ENCODE data around the gene EAF2. TPM values are rescaled to one million over a fixed set of nuclear protein-coding genes. Genes with fewer than 3 reads are reported as not detected.

EAF2 gene
- polyA plus RNA-seq, 6 donors from 2014 or later: 431 to 811 (median 611) TPM

DNA sequence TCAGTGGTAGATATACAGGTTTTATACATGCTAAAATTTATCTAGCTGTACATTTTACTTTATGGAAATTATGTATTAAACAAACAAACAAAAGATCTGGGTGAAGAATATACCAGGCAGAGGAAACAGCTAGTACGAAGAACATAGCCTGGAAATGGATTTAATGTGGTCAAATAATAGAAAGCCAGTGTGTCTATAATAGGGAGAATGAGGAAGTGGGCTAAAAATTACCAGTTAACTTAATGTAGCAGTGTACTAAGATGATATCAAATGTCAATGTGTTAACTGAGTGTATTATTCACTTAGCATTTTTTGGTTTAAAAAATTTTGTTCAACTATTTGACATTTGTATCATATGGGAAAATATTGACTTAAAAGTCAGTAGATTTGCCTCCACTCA is 36.4 kb downstream of the EAF2 start:
- H3K4me1 Mint-ChIP-seq: peaks cover 43 to 64% (median 49%) of the 10 kb centered on the region in 3 donors
- no peak for DNase-seq
- H3K36me3 Mint-ChIP-seq: peaks cover 14 to 16% of the 10 kb centered on the region in 2 donors
- peak; percentile 77 to 82 for ATAC-seq (ENCODE audit: low read depth in 2 of 2)
- H3K9me3 Mint-ChIP-seq: no peaks in the 10 kb centered on the region
- H3K4me3 Mint-ChIP-seq: peak overlapping the region in 1 of 8 donors; percentile 1
- H3K27me3 Mint-ChIP-seq: no peaks in the 10 kb centered on the region
- H3K27ac Mint-ChIP-seq: peak overlapping the region in 3 of 6 donors; percentile 13 to 49 (median 48)

DNA sequence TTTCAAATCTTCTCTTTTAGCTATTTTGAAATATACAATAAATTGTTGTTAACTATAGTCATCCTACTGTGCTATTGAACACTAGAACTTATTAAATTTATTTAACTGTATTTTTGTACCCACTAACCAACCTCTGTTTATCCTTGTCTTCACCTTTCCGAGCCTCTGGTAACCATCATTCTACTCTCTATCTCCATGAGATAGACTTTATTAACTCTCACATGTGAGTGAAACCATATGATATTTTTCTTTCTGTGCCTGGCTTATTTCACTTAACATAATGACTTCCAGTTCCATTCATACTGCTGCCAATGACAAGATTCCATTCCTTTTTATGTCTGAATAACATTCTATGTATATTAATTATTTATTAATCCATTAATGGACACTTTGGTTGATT is 43.4 kb downstream of the EAF2 start:
- DNase-seq: no peak
- peak overlapping the region in 2 of 6 donors; percentile 18 to 77 for H3K27ac Mint-ChIP-seq
- no peaks in the 10 kb centered on the region for H3K9me3 Mint-ChIP-seq
- peaks cover 18 to 19% of the 10 kb centered on the region in 2 donors for H3K36me3 Mint-ChIP-seq
- peaks cover 23 to 39% (median 26%) of the 10 kb centered on the region in 3 donors for H3K4me1 Mint-ChIP-seq
- no peak for ATAC-seq (ENCODE audit: low read depth in 2 of 2)
- H3K4me3 Mint-ChIP-seq: peak overlapping the region in 1 of 8 donors; percentile 11
- H3K27me3 Mint-ChIP-seq: no peaks in the 10 kb centered on the region

DNA sequence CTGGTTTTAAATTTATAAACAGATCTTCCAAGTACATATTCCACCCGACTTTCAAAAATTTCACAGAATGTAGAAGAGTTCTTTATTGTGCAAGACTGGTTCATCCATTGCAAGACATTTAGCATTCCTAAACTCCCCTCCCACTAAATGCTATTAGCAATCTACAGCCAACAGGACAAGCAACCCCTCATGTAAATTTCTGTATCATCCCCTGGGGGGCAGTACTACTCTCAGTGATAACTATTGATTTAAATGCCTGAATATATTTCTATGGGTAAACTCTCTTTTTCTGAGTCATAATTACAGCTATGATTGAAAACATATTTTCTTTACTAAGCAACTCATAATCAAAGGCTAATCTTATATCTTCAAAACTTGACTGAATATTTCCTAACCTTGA is 48.5 kb downstream of the EAF2 start:
- no peak overlapping the region for H3K4me3 Mint-ChIP-seq
- no peaks in the 10 kb centered on the region for H3K9me3 Mint-ChIP-seq
- H3K27ac Mint-ChIP-seq: peak overlapping the region in 3 of 6 donors; percentile 1 to 75 (median 32)
- ATAC-seq (ENCODE audit: low read depth in 2 of 2) (no peak), DNase-seq (peak; percentile 3)
- peaks cover 22 to 33% (median 24%) of the 10 kb centered on the region in 3 donors for H3K4me1 Mint-ChIP-seq
- no peaks in the 10 kb centered on the region for H3K27me3 Mint-ChIP-seq
- H3K36me3 Mint-ChIP-seq: peaks cover 27 to 28% of the 10 kb centered on the region in 2 donors

DNA sequence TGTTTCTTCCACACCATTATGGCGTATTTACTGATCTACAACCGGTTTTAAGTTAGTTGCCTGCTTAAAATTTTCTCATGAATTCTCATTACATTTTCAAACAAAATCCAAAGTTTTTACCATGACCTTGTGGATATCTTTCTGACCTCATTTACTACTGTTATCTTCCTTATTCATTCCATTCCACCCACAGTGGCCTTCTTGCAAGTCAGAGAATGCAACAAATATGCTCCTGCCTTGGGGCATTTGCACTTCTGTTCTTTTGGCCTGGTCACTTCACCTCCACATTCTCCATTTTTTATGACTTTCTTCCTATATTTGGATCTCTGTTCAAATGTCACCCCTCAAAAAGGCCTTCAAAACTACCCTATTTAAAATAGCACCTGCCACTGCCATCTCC is 50.4 kb downstream of the EAF2 start:
- no peak for DNase-seq
- Mint-ChIP-seq H3K27ac (peak overlapping the region in 5 of 6 donors; percentile 31 to 49 (median 40)), H3K27me3 (no peaks in the 10 kb centered on the region), H3K9me3 (no peaks in the 10 kb centered on the region), H3K4me3 (no peak overlapping the region), H3K36me3 (peaks cover 17 to 20% of the 10 kb centered on the region in 2 donors), H3K4me1 (peaks cover 9 to 18% (median 13%) of the 10 kb centered on the region in 3 donors)
- ATAC-seq (ENCODE audit: low read depth in 2 of 2): no peak

DNA sequence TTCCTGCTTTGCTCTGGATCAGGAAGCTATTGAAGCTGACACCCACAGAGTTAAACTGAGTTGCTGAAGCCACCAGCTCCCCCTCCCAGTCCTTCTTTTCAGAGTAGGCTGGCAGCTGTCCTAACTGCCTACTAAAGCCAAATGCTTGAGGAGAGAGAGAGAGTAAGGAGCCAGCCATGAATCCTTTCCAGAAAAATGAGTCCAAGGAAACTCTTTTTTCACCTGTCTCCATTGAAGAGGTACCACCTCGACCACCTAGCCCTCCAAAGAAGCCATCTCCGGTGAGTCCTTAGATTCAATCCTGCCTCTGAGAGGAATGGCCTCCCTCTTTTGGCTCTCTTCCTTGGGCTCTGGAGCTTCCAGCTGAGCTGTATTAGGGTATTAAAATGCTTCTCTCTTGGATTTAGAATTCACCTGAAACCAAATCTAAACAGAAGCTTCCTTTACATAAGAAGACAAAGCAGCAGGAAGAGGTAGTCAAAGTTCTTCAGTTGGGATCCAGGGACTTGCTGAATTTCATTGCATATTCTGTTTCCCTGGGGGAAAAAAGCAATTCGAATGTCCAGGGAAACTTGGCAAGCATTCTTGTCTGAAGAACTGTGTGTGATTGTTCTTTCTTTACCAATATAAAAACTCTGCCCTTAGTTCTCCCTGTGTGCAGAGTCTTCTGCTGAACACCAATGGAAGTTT is 59.4 kb downstream of the EAF2 start, which contains the start of gene SLC15A2:
Gene SLC15A2 (plus strand): TSS at position 101 of the 690 bp plus-strand sequence. CDS start 76 bp downstream, at position 177.
- no peak for DNase-seq
- Mint-ChIP-seq H3K36me3 (peaks cover 23 to 24% of the 10 kb centered on the region in 2 donors), H3K27ac (peak within 1 kb of the TSS in 5 of 6 donors; percentile 8 to 91 (median 57))

DNA sequence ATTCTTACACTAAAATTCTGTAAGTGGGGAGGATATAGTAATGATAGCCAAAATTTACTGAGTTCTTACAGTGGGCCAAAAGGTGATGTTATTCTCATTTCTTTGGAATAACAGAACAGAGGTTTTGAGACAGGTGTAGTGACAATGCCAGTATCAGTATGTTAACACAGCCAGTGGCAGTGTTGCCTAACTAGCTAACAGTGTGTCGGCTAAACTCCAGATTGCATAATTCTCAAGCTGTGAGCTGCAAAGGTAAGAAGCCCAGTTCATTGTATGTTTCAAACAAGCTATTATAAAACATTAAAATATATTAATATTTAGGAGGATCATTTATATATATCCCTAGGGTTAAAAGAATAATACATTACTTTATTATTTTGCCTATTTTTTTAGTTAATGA is 60.1 kb downstream of the EAF2 start:
- Mint-ChIP-seq H3K9me3 (no peaks in the 10 kb centered on the region), H3K4me3 (no peak overlapping the region), H3K27ac (peak overlapping the region in 1 of 6 donors; percentile 9), H3K27me3 (no peaks in the 10 kb centered on the region), H3K36me3 (peaks cover 25 to 31% of the 10 kb centered on the region in 2 donors), H3K4me1 (peaks cover 0 to 14% (median 0%) of the 10 kb centered on the region in 3 donors)
- ATAC-seq (ENCODE audit: low read depth in 2 of 2) (no peak), DNase-seq (no peak)

More for the DNA sequence above, 59.4 kb downstream of the EAF2 start, which contains the start of gene SLC15A2:
- no peak within 1 kb of the TSS for H3K4me3 Mint-ChIP-seq
- no peaks in the 10 kb centered on the region for H3K27me3 Mint-ChIP-seq
- ATAC-seq (ENCODE audit: low read depth in 2 of 2): no peak
- peaks cover 0 to 14% (median 0%) of the 10 kb centered on the region in 3 donors for H3K4me1 Mint-ChIP-seq
- no peaks in the 10 kb centered on the region for H3K9me3 Mint-ChIP-seq

DNA sequence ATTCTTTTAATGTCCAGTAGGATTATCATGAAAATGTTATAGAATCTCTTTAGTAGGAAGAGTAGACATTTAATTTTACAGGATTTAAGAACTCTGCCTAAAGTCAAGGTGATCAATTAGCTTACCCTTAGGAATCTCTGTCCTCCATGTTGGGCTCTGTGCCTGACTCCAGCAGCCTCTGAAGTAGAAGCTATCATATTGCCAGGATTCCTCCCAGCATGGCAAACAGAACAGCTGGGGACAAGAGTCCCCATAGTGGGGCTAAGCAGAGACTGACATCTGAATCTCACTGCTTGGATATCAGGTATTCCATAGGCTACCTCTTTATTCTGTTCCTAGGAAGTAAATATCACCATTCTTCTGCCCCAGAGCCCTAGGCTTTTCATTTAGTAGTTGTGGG is 60.7 kb downstream of the EAF2 start:
- ATAC-seq (ENCODE audit: low read depth in 2 of 2) (no peak), DNase-seq (no peak)
- peaks cover 31 to 37% of the 10 kb centered on the region in 2 donors for H3K36me3 Mint-ChIP-seq
- H3K27ac Mint-ChIP-seq: peak overlapping the region in 2 of 6 donors; percentile 22 to 39
- peaks cover 0 to 14% (median 0%) of the 10 kb centered on the region in 3 donors for H3K4me1 Mint-ChIP-seq
- no peaks in the 10 kb centered on the region for H3K27me3 Mint-ChIP-seq
- H3K9me3 Mint-ChIP-seq: no peaks in the 10 kb centered on the region
- no peak overlapping the region for H3K4me3 Mint-ChIP-seq

DNA sequence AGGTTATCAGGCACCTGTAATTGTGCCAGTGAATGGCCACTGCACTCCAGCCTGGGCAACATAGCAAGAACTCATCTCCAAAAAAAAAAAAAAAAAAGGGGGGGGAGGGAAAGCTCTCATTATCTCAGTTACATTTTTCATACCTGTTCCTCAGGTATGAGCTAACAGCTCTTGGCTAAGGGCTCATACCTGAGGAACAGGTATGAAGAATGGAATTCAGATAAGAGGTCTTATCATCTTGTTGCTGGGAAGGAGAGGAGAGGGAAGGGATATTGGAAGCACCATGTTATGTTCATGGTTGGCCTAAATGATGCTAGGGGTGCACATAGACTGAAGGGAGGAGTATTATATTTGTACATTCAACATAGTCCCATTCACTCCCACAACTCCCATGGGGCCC is 61.8 kb downstream of the EAF2 start:
- H3K9me3 Mint-ChIP-seq: peaks cover 0 to 3% (median 0%) of the 10 kb centered on the region in 7 donors

DNA sequence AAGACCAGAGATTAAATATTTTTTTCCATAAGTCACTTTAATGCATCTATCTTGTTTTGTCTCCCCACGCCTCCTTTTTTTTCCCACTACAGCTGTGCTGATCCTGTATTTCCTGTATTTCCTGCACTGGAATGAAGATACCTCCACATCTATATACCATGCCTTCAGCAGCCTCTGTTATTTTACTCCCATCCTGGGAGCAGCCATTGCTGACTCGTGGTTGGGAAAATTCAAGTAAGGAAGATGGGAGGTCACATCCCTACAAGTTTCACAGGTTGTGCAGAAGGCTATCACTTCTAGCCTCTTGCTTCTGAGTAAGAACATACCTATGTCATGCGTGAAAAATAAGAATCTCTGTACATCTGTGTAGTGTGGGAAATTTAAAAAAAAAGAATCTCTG is 62.3 kb downstream of the EAF2 start:
- ATAC-seq (ENCODE audit: low read depth in 2 of 2): no peak
- Mint-ChIP-seq H3K36me3 (peaks cover 38 to 49% of the 10 kb centered on the region in 2 donors), H3K27me3 (no peaks in the 10 kb centered on the region), H3K27ac (peak overlapping the region in 2 of 6 donors; percentile 53 to 73), H3K4me1 (peaks cover 0 to 10% (median 0%) of the 10 kb centered on the region in 3 donors), H3K9me3 (peaks cover 0 to 5% (median 0%) of the 10 kb centered on the region in 7 donors), H3K4me3 (no peak overlapping the region)
- no peak for DNase-seq

More for the DNA sequence above, 61.8 kb downstream of the EAF2 start:
- DNase-seq: no peak
- no peak for ATAC-seq (ENCODE audit: low read depth in 2 of 2)
- Mint-ChIP-seq H3K4me3 (no peak overlapping the region), H3K4me1 (peaks cover 0 to 14% (median 0%) of the 10 kb centered on the region in 3 donors), H3K27me3 (no peaks in the 10 kb centered on the region), H3K36me3 (peaks cover 36 to 44% of the 10 kb centered on the region in 2 donors), H3K27ac (peak overlapping the region in 3 of 6 donors; percentile 53 to 73 (median 67))

DNA sequence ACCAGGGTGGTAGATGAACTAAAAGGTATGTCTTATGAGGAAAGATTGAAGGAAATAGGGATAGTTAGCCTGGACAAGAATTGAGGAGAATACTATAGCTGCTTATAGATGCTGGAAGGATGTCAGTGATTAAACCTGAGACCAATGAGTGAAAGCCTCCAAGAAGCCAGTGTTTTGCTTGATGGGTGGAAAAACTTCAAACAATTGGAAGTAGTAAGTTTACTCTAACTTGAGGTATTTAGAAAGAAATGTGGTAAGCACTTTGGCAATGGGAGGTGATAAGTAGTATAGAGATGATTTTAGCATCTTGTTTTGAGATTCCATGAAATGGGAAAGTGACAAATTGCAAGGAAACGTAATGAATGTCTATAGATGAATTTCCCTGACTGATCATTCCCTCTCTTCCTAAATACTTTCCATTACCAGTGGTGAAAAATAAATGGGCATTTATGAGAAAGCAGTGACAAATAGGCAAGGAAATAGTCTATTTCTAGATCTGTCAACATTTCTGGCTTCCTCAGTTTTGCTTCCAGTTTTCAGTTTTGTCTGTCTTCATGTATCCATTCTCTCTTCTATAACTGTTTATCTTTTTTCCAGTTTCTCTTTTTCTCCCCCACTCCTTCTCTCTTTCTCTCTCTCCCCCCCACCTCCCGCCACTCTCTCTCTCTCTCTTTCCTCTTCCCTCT is 78.4 kb downstream of the EAF2 start:
- ATAC-seq (ENCODE audit: low read depth in 2 of 2): no peak
- H3K9me3 Mint-ChIP-seq: peaks cover 0 to 2% (median 0%) of the 10 kb centered on the region in 7 donors
- peaks cover 14 to 27% (median 24%) of the 10 kb centered on the region in 3 donors for H3K4me1 Mint-ChIP-seq
- no peak for DNase-seq
- H3K4me3 Mint-ChIP-seq: no peak overlapping the region
- peaks cover 59 to 62% of the 10 kb centered on the region in 2 donors for H3K36me3 Mint-ChIP-seq
- H3K27ac Mint-ChIP-seq: peak overlapping the region; percentile 31 to 93 (median 48)
- no peaks in the 10 kb centered on the region for H3K27me3 Mint-ChIP-seq

DNA sequence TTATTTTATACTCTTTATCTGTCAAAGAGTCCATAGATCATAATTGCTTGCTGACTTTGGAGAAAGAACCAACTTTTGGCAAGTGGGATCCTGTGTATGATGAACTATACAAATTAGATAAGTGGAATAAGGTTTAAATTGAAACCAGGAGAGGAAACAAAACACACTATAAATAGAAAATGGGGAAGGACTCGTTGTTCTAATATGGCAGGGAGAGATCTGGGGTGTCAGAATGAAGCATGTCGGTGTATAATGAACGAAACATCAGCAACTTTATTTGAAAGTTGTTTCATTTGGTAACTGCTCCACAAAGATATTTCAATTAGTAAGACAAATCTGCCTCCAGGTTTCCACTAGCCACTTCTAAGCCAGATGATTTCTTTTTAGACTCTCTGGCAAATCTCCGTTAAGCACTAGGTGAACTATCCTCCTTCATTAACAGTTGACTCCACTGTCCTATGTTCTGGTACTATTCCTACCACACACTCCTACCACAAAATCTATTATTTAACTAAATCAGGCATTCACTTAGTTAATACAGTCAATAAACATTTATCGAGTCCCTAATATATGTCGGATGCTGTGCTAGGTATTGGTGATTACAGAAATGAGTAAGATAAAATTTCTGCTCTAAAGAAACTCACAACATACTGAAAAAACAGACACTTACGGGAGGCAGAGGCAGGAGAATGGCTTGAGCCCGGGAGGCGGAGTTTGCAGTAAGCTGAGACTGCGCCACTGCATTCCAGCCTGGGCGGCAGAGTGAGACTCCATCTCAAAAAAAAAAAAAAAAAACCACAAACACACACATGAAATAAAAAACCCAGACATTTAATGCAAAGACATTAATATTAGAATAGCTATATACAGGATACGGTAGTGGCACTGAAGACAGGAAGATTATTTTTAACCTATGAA is 79.3 kb downstream of the EAF2 start:
- H3K36me3 Mint-ChIP-seq: peaks cover 63 to 64% of the 10 kb centered on the region in 2 donors
- peaks cover 14 to 27% (median 22%) of the 10 kb centered on the region in 3 donors for H3K4me1 Mint-ChIP-seq
- H3K27me3 Mint-ChIP-seq: no peaks in the 10 kb centered on the region
- H3K4me3 Mint-ChIP-seq: no peak overlapping the region
- no peak for DNase-seq
- H3K27ac Mint-ChIP-seq: peak overlapping the region; percentile 11 to 93 (median 46)
- ATAC-seq (ENCODE audit: low read depth in 2 of 2): no peak
- H3K9me3 Mint-ChIP-seq: no peaks in the 10 kb centered on the region

DNA sequence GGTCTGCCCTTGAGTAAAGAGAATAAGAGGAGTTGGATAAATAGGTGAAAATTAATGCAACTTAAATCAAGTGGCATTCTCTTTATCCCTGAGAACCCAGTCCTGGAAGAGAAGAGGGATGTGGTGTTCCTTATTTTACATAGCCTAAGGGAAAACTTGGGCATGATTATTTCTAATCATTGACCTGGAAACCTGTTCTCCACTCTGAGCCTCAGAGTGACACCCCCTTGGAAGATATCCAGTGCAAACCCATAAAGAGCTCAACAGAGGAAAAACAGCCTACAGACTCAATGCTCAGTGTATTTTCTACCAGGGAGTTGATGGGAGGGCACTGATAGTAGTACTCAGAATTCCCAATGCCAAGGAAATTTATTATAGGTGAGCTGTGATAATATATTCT is 81.2 kb downstream of the EAF2 start:
- Mint-ChIP-seq H3K27me3 (no peaks in the 10 kb centered on the region), H3K36me3 (peaks cover 60% of the 10 kb centered on the region in 2 donors), H3K27ac (no peak overlapping the region), H3K4me3 (no peak overlapping the region), H3K9me3 (no peaks in the 10 kb centered on the region), H3K4me1 (peaks cover 14 to 19% (median 15%) of the 10 kb centered on the region in 3 donors)
- no peak for DNase-seq
- ATAC-seq (ENCODE audit: low read depth in 2 of 2): no peak
